Measurements from ENCODE around the gene UGT1A8.
"Not testable (repeated sequence)": the region's sequence is repeated elsewhere in the genome, so short reads cannot be mapped to it uniquely, and the experiment has no call there.

UGT1A8 gene

GRCh38 chr2:233617476-233617875, at the start of gene UGT1A8:
Gene UGT1A8 (plus strand): TSS chr2:233617633. CDS start chr2:233617708, 75 bp downstream.
- H3K27me3 ChIP-seq, H3K27ac ChIP-seq, H3K9ac ChIP-seq, H4K20me1 ChIP-seq, H3K4me1 ChIP-seq, H3K4me3 ChIP-seq, H3K4me2 ChIP-seq, H3K36me3 ChIP-seq: not testable (repeated sequence)
- peaks cover 0 to 23% (median 12%) of the 10 kb centered on the region in 11 experiments; a peak in 15 of 22 replicates for H3K9me3 ChIP-seq (replicated peaks in 1 of 11)

DNA sequence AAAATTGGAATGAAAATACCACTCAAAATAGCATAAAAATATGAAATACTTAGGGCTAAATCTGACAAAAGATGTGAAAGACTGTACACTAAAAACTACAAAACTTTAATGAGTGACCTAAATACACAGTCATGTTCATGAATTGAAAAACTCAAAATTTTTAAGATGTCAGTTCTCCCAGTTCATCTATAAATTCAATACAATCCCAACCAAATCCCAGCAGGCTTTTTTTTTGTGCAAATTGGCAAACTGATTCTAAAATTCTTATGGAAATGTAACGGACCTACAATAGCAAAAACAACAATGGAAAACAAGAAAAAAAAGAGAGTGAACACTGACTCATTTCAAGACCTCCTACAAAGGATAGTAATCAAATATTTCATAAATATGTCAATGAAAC, 46.4 kb upstream of the UGT1A8 start:
- H3K9ac ChIP-seq: no peak overlapping the region
- H3K27ac ChIP-seq: no peak overlapping the region
- peaks cover 0 to 9% (median 3%) of the 10 kb centered on the region in 11 experiments; a peak in 9 of 22 replicates for H3K9me3 ChIP-seq (replicated peaks in 1 of 11)
- H4K20me1 ChIP-seq: no peaks in the 10 kb centered on the region
- H3K27me3 ChIP-seq: no peaks in the 10 kb centered on the region
- H3K4me3 ChIP-seq: no peak overlapping the region
- H3K36me3 ChIP-seq: no peaks in the 10 kb centered on the region
- H3K4me2 ChIP-seq: no peak overlapping the region
- TF ChIP-seq Cebpa-rat (IDR thresholded peaks at IDR 0.05): no peak
- H3K4me1 ChIP-seq: 0 out of 20 replicates have a peak, but pooled peaks cover 0 to 3% (median 0%) of the 10 kb centered on the region in 10 experiments

DNA sequence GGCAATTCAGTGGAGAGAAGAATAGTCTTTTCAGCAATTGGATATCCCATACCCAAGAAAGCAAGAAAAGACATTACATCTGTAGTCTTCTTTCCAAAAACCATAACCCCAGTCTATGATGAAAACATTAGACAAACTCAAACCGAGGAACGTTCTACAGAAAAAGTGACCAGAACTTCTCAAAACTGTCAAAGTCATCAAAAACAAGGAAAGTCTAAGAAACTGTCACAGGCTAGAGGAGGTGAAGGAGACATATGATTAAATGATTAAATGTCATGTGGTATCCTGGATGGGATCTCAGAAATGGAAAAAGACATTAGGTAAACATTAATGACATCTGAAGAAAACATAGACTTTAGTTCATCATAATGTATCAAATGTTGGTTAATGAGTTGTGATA, 46.0 kb upstream of the UGT1A8 start:
- no peaks in the 10 kb centered on the region for H3K4me1 ChIP-seq
- no peak for TF ChIP-seq Cebpa-rat (IDR thresholded peaks at IDR 0.05)
- H3K4me3 ChIP-seq: no peak overlapping the region
- H4K20me1 ChIP-seq: no peaks in the 10 kb centered on the region
- H3K9ac ChIP-seq: no peak overlapping the region
- H3K4me2 ChIP-seq: no peak overlapping the region
- no peaks in the 10 kb centered on the region for H3K27me3 ChIP-seq
- H3K9me3 ChIP-seq (replicated peaks in 1 of 11): peaks cover 0 to 13% (median 7%) of the 10 kb centered on the region in 11 experiments; a peak in 12 of 22 replicates
- no peaks in the 10 kb centered on the region for H3K36me3 ChIP-seq
- H3K27ac ChIP-seq: no peak overlapping the region

GRCh38 chr2:233572468-233572867, 45.0 kb upstream of the UGT1A8 start:
- Histone ChIP-seq H3K27ac (no peak overlapping the region), H3K4me3 (no peak overlapping the region), H3K27me3 (no peaks in the 10 kb centered on the region), H3K36me3 (no peaks in the 10 kb centered on the region), H3K9me3 (replicated peaks in 1 of 11) (peaks cover 0 to 18% (median 11%) of the 10 kb centered on the region in 11 experiments; a peak in 12 of 22 replicates), H3K4me2 (no peak overlapping the region), H3K9ac (no peak overlapping the region), H4K20me1 (no peaks in the 10 kb centered on the region), H3K4me1 (no peaks in the 10 kb centered on the region)
- TF ChIP-seq Cebpa-rat (IDR thresholded peaks at IDR 0.05): no peak

DNA sequence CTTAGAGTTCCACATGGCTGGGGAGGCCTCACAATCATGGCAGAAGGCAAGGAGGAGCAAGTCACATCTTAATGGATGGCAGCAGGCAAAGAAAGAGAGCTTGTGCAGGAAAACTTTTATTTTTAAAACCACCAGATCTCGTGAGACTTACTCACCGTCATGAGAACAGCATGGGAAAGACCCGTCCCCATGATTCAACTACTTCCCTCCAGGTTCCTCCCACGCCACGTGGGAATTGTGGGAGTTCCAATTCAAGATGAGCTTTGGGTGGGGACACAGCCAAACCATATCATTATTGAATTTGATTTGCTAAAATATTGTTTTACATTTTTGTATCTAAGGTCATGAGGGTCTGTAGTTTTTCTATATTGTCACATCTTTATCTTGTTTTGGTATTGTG, 40.1 kb upstream of the UGT1A8 start:
- H3K9ac ChIP-seq, H3K27me3 ChIP-seq, H3K27ac ChIP-seq, H3K4me2 ChIP-seq, H3K36me3 ChIP-seq, H3K4me1 ChIP-seq, H3K4me3 ChIP-seq, H4K20me1 ChIP-seq: not testable (repeated sequence)
- peaks cover 0 to 18% (median 11%) of the 10 kb centered on the region in 11 experiments; a peak in 12 of 22 replicates for H3K9me3 ChIP-seq (replicated peaks in 1 of 11)

- H3K9ac ChIP-seq; H3K27ac ChIP-seq; H4K20me1 ChIP-seq; H3K36me3 ChIP-seq; H3K9me3 ChIP-seq (replicated peaks in 1 of 11); H3K4me3 ChIP-seq; H3K4me2 ChIP-seq; H3K27me3 ChIP-seq; H3K4me1 ChIP-seq: not testable (repeated sequence)
These were observed 34.0 kb upstream of the UGT1A8 start for GRCh38 chr2:233583217-233583965.

GRCh38 chr2:233584210-233584609, 33.2 kb upstream of the UGT1A8 start:
- no peak overlapping the region for H3K4me2 ChIP-seq
- no peaks in the 10 kb centered on the region; a peak in 1 of 22 replicates for H3K9me3 ChIP-seq (replicated peaks in 1 of 11)
- no peak overlapping the region for H3K4me3 ChIP-seq
- no peak for TF ChIP-seq Cebpa-rat (IDR thresholded peaks at IDR 0.05)
- no peak overlapping the region for H3K27ac ChIP-seq
- no peak overlapping the region for H3K9ac ChIP-seq
- no peaks in the 10 kb centered on the region for H3K36me3 ChIP-seq
- H3K27me3 ChIP-seq: no peaks in the 10 kb centered on the region
- H3K4me1 ChIP-seq: no peaks in the 10 kb centered on the region
- H4K20me1 ChIP-seq: no peaks in the 10 kb centered on the region

DNA sequence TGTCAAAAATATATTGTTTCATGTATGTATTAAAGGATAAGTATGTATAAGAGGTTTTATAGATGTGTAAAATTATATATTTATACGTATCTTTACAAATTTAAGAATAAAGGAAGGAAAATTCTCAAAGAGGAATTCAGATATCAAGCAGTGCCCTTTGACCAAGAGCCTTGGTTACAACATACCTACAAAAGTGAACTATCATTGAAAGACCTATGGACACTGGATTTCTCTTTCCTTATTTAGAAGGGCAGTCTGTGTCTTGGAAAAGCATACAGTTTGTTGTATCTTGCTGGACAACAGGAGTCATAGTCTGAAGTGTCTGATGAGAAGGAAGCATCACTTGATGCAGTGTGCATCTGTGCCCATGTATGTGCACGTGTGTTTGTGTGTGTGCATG, 29.0 kb upstream of the UGT1A8 start:
- no peaks in the 10 kb centered on the region for H3K36me3 ChIP-seq
- no peak overlapping the region for H3K4me3 ChIP-seq
- H3K9ac ChIP-seq: no peak overlapping the region
- no peak overlapping the region for H3K27ac ChIP-seq
- TF ChIP-seq Cebpa-rat (IDR thresholded peaks at IDR 0.05): no peak
- H4K20me1 ChIP-seq: no peaks in the 10 kb centered on the region
- no peaks in the 10 kb centered on the region for H3K27me3 ChIP-seq
- no peak overlapping the region for H3K4me2 ChIP-seq
- H3K9me3 ChIP-seq (replicated peaks in 1 of 11): no peaks in the 10 kb centered on the region; a peak in 1 of 22 replicates
- H3K4me1 ChIP-seq: peaks cover 0 to 8% (median 7%) of the 10 kb centered on the region in 10 experiments; a peak in 14 of 20 replicates

DNA sequence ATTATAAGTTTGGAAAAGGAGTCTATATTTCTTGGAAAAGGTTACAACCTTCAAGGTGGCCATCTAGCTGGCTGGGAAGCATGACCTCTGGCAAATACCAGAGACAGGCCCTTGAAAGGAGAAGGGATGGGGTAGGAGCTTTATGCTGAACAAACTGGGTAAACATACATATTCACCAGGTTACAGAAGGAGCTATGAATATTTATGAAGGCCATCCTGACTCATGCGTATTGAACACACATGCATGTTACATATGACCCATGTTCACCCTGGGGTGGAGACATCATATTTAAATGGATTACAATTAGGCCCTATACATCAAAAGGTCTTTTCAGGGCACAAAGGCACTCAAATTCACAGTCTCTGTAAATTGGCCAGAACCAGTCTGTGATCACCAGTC, 24.7 kb upstream of the UGT1A8 start:
- not testable (repeated sequence) for H3K36me3 ChIP-seq; H3K4me3 ChIP-seq; H3K9ac ChIP-seq; H4K20me1 ChIP-seq; H3K27ac ChIP-seq; H3K9me3 ChIP-seq (replicated peaks in 1 of 11); H3K27me3 ChIP-seq
- H3K4me2 ChIP-seq: peak overlapping the region in 8 of 11 experiments; percentile 35 to 55 (median 48); a peak in 12 of 22 replicates
- H3K4me1 ChIP-seq: peaks cover 0 to 14% (median 11%) of the 10 kb centered on the region in 10 experiments; a peak in 14 of 20 replicates

- Histone ChIP-seq H3K4me1 (peaks cover 0 to 14% (median 11%) of the 10 kb centered on the region in 10 experiments; a peak in 14 of 20 replicates), H3K9me3 (replicated peaks in 1 of 11) (peaks cover 0 to 6% (median 0%) of the 10 kb centered on the region in 11 experiments; a peak in 2 of 22 replicates), H3K4me3 (no peak overlapping the region), H3K27ac (no peak overlapping the region), H3K4me2 (peak overlapping the region in 9 of 11 experiments; percentile 14 to 55 (median 46); a peak in 15 of 22 replicates), H3K9ac (no peak overlapping the region), H3K27me3 (no peaks in the 10 kb centered on the region), H3K36me3 (no peaks in the 10 kb centered on the region), H4K20me1 (no peaks in the 10 kb centered on the region)
- no peak for TF ChIP-seq Cebpa-rat (IDR thresholded peaks at IDR 0.05)
These were observed 24.2 kb upstream of the UGT1A8 start for GRCh38 chr2:233593201-233593600.
